Measurements from ENCODE around the gene SKAP2.

The SKAP2 gene

DNA sequence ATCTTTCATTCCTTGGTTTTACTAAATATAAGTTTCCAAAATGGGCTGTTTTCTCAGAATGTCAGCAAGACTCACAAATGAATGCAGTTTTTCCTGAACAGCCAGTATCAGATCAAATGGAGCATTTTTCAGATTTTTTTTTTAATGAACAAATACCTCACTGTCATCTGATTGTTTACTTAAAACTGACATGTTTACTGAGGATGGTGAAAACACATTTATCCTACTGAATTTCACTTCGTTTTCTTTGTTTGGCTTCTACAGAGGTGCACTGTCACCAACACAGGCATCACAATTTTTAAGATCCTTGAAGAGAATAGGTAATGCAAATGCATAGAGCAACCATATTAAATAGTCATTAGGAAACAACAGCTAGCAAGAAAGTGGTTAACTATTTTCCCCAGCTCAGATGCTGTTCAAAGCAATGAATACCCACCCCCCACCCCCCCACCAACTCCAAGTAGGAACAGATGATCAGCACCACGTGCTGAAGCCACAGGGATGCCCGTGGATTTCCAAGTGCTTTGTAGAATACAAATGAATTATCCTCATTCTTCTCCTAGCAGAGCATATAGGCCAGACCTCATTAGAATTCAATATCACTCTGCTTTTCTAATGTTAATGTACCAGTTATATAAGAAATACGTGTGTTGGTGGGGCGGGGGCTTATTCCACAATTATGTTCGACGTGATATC is 205.9 kb downstream of the SKAP2 start:
- no peak for DNase-seq

DNA sequence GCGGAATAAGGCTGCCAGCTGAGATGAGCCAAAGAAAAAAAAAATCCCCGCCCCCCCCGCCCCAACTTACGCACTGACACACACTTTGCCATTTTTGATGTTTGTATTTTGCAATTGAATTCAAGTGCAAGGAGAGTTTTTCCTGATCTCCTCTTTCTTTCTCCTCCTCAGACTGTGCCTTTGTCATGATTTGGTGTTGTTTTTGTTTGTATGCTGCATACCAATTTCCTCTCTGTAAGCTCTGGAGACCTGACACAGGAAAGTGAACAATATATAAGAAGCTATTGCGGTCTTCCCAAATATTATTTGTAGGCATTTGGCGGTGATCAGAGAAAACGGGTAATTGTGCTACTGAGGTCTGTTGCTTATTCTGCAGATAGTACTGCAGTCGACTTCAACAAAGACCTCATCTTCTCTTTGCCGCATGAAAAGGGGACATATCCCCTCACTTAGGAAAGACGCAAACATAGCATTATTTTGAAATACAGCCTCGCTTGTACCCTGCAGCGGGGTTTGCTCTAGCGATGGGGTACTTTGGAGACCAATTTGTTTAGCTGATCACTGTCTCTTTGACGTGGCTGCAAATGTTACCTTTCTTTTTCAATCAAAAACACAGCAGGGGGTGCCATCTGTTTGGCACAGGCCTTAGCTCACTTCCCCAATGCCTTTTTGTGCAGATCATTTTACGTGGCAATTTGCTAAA is 206.6 kb downstream of the SKAP2 start:
- DNase-seq = no peak

DNA sequence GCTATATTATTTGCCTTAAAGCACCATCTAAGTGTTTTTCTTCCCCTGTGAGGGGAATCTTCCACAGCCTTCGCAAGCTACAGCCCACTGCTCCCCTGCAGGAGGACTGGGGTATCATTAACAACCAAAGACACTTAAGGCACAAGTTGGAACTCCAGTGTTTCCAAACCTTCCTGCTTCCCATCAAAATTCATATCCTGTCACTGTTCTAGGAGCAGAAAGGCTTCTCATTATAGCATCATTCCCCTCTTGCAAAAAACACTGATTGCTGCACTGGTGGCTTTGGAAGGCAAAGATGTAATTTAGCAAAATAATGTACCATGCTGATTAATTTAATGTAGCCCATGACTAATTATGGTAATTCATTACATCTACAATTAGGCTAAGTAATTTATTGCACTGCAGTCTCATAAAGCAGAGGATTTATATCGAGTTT is 207.2 kb downstream of the SKAP2 start:
- DNase-seq = no peak

DNA sequence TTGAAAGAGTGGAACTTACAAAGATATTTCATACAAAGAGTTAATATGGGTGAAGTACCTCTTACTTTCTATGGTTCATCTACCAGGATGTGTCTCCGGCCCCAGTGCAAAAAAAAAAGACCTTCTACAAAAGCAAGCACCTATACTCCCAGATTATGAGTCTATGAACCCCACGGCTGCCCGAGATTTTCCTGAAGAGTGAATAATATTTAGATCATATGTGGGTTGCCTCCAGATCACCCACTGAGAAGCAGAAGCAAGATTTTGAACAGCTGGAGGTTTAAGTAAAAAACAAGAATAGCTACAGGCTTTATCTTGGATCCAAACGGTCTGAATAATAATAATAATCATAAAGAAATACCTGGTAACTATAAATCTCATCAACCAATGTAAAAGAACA is 207.7 kb downstream of the SKAP2 start:
- no peak for DNase-seq

DNA sequence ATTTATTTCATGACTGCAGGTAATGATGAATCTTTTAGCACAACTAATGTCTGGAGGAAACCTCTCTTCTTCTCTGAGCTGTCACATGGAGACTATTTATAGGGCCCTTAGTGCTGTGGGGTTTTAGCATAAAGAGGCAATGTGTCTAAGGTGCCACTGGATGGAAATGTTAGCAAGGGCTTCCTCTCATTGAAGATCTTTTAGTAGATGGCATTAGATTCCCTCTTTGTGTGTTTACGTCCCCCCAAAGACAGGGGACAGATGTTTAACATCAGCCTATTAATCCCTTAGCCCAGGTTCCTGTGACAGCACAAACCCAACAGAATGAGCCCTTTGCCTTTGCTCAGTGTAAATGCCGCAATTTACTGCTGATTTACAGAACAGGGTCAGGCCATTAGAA is 208.6 kb downstream of the SKAP2 start:
- DNase-seq = no peak

DNA sequence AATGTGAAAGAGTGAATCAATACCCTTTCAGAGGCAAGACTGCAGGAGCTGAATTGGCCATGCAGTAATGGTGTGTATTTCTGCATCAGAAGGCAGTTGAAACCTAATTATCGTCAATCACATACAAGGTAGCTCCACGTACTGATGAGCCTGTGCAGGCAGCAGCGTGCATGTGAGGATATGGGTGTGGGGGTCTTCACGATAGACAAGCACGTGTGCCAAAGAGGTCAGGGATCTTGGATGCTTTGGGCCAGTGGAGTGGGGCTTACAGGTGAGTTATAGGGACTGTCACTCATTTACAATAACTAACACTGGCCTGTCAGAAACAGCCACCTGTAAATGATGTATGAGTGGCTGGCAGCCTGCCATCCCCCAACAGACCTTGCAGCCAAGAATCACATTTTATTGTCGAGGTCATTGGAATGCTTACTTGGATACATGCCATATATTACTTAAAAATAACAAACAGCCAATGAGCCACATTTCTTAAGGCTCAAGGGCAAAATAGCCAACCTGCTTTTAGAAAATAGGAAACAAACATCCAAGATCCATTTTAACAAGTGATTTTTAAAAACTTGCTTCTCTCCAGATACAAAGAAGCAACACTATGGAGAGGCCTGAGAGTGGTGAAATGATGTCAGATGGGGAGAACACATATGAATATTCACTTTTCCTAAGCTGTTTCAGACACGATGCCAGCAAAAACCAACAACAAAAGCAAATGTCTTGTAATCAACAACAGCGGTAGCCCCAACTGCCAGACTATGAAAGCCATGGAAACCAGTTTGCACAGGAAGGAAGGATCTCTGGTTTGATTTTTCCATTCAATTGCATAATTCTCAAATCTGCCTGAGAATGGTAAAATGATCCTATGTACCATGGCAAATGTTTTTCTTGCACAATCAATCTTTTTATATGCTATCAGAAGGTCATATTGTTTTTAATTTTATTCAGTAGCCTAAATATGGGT is 210.7 kb downstream of the SKAP2 start:
- no peak for DNase-seq

DNA sequence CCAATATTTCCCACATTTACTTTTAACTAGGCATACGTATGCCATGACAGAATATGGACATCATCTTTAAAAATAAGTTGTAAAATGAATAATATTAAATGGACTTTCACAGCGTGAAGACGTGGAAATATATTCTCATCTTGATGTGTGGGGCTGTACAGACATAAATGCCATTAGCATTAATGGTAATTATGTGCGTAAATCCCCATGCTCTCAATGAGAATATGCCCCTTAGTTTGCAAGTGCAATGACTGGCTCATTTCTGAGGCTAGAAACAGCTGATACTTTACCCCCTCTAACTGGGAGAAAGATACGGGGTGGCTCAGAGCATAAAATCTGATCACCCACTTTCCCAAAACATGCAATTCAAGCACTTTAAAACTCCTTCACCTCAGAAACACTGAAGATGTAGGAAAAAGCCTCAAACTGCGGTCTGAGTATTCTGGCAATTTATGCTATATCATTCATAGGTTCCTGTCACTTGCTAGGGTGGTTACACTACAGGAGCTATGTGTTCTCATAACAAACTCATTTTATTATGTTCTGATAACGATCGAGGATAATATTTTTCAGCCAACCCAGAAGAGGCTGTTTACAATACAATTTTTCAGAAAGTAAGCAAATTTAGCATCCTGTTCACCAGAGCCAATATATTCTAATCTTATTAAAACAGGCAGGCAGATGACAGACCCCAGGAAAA is 211.8 kb downstream of the SKAP2 start:
- DNase-seq = no peak

DNA sequence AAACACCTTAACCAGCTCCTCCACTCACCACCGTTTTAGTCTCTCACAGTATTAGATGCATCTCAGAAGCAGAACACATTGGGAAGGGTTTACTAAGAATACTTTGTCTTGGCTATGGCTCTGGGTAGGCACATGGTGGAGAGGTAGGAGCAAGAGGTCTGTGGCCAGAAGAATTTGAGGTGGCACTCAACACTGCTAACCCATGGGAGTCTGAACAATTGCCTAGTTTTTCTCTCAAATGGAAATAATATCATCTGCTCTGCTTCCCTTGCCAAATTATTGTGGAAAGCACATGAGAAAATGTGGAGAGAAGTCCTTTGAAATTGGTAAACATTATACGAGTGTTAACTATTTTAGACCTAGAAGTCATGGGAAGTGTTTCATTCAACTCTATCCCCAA is 214.3 kb downstream of the SKAP2 start:
- DNase-seq = no peak

DNA sequence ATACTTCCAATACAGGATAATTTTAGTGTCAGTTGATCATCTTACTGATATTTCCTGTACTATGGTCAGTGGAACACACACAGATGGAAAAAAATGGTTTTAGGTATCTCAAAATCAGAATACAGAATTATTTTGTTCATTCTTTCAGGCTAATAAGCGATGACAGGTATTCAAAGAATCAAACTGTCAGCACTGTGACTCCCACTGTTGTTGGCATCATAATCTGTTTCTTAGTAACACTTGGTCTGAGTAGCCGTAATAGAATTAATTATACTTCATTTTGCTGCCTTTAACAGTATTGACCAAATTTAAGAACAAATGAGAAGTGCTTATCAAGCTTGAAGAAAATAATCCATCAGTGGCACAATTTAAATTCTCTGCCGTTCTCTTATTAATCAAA is 215.0 kb downstream of the SKAP2 start:
- DNase-seq = no peak

DNA sequence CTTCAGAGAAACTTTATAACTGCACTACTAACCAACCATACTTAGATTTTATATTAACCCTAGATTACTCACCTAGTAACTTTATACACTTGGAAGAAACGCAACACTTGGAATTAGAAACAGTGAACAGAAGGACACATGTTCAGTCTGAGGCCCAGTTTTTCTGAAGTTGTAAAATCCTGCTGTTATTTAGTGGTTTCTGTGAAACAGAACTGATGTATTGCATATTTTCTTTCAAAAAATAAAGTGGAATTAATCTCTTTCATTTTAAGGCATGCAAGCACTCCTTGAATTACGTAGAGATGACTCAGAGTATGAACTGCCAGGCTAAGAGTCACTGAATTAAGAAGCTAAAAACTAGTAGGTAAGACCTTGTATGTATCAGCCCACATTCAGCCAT is 215.8 kb downstream of the SKAP2 start:
- DNase-seq = no peak

DNA sequence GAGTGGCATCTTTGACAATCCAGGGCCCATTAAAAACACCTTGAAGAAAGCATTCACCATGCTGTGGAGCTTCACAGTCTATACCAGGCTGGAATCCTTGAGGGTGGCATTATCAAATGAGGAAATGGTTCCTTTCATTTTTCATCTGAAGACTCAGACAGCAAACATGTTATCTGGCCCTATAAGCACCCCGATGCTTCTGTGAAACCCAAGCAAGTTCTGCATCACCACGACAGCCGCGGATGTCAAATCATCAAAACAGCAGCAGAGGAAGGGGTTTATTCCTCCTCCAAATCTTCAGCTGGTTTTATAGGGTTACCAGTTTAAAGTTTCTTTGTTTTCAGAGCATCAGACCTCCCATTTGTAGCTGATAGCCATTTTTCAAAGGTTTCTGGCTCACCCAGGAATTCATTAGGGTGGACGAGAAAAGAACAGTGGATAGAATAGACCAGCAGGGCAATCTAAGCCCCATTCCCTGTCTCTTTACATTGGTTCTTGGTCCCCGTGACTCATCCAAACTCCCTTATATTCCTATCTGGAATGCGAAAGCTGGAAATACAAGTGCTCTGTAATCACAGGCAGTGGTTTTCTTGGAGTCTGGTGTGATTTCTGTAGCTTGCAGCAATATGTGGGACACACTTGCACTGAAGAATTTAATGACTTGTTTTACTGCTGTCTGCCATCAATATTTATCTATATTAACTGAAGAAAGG is 217.9 kb downstream of the SKAP2 start:
- no peak for DNase-seq

DNA sequence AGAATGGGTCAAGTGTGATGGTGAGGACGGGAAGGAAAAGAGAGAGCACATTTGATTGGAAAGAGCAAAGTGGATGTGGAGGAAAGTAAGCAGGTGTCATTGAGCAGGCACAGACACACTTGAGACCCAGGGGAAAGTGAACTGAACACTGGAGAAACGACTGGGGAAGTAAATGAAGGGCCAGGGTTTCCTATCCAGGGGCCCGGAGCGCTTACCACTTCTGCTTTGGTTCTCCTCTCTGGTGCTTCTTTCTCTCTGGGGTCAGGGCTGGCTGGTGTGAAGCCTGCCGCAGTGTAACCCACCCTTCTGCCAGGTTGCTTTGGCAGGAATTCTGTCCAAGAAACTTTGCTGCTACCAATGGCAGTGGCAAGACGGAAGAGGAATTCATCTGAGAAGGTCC is 219.3 kb downstream of the SKAP2 start:
- no peak for DNase-seq

DNA sequence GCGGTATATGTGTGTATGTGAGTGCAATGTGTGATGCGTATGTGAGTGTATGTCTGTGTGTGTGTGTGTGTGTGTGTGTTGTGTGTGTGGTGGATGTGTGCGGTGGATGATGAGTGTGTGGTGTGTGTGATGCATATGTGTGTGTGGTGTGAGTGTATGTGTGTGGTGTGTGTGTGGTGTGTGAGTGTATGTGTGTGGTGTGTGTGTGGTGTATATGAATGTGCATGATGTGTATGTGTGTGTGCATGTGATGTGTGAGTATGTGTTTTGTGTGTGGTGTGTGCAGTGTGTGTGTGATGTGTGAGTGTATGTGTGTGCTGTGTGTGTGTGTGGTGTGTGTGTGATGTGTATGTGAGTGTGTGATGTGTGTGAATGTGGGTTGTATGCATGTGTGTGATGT is 222.0 kb downstream of the SKAP2 start:
- no peak for DNase-seq

DNA sequence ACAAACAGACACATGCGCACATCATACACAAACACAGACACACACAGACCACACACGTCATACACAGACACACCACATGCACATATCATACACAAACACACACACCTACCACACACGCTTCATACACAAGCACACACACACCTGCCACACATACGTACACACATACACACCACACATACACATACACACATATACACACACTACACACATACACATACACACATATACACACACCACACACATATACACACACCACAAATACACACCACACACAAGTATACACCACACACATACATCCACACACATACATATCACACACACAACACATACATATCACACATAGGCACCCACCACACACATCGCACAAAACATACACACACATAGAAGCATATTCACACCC is 224.7 kb downstream of the SKAP2 start:
- DNase-seq = no peak

DNA sequence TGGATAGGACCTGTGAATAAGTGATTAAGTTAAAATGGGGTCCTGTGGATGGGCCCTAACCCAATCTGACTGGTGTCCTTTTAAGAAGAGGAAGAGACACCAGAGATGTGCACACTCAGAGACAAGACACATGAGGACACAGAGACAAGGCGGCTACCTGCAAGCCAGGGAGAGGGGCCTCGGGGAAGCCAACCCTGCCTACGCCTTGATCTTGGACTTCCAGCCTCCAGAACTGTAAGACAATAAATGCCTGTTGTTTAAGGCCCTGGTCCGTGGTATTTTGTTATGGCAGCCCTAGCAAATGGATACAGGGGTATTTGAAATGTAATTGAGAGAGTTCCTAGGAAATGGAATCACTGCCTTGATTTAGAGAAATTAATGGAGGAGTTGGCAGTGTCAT is 225.3 kb downstream of the SKAP2 start:
- DNase-seq = no peak

DNA sequence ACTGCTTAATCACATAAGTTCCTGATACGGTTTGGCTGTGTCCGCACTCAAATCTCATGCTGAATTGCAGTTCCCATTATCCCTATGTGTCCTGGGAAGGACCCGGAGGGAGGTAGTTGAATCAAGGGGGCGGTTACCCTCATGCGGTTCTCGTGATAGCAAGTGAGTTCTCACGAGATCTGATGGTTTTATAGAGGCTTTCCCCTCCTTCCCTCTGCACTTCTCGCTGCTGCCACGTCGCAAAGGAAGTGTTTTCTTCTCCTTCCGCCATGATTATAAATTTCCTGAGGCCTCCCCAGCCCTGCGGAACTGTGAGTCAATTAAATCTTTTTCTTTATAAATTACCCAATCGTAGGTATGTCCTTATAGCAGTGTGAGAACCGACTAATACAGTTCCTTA is 226.2 kb downstream of the SKAP2 start:
- DNase-seq = no peak

DNA sequence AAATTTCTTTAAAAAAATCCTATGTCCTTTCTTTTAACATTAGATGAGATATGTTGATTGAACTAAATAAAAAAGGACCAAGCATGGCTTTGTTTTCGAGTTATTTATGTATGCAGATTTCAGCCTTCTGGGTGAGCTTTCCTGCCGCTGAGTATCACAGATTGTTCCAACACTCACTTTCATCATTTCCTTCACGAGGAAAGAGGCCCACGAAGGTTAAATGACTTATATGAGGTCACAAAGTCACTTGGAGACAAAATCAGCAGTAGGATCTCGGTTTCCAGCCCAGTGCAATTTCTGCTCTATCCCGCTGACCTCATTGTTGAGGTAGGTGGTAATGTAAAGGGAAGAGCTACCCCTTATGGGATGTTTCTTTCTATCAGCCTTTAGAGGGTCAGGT is 226.8 kb downstream of the SKAP2 start:
- no peak for DNase-seq

DNA sequence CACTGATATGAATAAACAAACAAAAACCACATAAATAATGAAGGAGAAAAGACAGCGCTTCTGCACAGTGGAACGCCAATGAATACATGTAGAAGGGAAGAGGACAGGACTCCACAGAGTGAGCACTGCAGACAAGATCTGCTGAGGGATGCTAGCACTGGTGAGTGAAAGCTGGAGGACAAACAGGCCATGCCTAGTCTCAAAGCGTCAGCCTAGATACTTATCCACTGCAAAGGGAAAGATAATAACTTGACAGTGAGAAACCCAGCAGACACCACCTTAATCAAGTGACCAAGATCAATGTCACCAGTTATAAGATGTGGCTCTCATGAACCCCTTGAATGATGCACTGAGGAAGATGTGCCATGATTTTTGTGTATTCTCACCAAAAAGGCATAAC is 227.6 kb downstream of the SKAP2 start:
- DNase-seq = no peak

DNA sequence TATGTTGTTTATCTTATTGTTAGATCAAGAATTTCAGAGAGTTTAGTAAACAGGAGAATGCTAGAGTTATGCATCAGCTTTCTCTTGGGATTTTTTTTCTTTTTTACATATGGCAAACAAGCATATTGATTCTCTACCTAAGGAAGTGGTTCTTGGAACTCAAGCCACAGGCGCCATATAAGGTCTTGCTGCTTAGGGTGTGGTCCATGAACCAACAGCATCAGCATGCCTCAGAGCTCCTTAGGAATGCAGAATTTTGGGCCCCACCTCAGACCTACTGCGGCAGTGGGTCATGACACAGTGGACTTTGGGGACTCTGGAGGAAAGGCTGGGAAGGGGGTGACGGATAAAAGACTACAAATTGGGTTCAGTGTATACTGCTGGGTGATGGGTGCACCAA is 230.8 kb downstream of the SKAP2 start:
- no peak for DNase-seq

DNA sequence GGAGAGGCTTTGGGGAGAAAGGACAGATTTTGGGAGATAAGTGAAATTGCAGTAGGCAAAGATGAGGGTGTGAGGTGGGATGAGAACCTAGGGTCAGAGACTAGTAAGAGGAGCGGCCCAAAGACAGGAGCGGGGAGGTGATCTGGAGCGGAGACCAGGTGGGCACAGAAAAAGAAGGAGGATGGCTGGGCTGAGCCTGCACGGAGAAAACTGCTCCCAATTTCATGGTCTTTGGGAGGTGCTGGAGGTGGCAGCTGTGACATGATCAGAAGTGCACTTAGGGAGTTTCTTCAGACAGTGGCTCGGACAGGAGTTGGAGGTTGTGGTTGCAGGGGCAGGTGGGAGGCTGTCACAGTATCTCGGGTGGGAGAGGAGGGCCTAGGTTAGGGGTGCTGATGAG is 232.8 kb downstream of the SKAP2 start:
- no peak for DNase-seq

DNA sequence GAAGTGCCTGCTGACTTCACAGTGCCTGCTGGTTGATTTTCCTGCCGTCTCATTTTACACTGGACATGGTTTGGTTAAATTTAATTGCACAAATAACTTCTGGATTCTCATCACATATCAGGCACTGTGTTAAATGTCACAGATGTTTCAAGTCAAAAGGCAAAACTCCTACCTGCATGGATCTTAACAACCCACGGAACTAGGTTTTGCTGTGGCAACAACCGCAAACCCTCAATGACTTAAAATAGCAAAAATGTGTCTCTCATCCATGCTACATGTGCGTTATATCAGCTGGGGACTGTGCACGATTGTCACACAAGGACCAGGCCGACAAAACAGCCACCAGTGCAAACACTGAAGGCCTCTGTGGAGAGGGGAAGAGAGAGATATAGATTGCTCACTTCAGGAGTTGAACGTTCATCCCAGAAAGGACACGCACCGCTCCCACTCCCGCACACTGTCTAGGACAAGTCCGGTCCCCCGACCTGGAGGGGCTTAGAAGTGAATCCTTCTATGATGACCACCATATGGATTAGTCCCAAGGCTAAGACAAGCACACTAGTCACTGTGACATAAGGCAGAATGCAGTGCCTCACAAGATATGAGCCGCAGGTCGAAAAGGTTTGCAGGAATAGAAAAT is 233.3 kb downstream of the SKAP2 start:
- DNase-seq = no peak

DNA sequence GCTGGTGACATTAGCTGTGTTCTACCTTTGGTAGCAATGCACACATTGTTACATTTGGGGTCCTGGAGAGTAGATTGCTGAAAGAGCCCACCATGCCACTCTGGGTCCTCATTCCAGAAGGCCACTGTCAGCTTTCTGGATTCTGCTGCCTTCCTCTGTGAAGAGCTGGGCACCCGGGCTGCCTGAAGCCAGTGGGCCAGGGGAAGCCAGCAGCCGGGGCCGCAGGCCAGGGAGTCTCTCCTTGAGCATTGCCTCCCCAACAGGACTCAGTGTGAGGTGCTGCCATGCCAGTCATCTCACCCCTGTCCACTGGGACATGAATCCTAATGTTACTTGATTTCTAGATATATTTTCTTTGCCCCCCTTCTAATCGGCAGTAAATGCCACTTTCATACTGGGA is 234.0 kb downstream of the SKAP2 start:
- DNase-seq = no peak
